ENCODE results near the gene GRM2. TPM values are rescaled to one million over a fixed set of nuclear protein-coding genes. Genes with fewer than 3 reads are reported as not detected.

Gene GRM2
- total RNA-seq, 4 donors from 2014 or later: 0.30 to 1.8 (median 0.48) TPM; not detected in 1

DNA sequence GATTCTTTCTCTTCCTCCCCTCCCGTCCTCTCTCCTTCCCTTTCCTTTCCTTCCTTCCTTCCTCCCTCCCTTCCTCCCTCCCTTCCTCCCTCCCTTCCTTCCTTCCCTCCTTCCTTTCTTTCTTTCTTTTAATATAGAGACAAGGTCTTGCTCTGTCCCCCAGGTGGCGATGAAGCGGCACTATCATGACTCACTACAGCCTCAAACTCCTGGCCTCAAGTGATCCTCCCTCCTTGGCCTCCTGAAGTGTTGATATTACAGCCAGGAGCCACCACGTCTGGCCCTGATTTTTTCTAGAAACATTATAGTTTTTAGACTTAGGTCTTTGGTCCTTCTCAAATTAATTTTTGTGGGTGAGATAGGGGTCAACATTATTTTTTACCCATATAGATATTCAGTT is 15.5 kb downstream of the GRM2 start:
- H3K36me3 ChIP-seq: no peaks in the 10 kb centered on the region
- no peaks in the 10 kb centered on the region for H3K9me3 ChIP-seq
- intact Hi-C loops (cut with DNase I; ENCODE audit: low total_unique reads): no loop called here
- no peak for TF ChIP-seq POLR2A (IDR thresholded peaks at IDR 0.05)
- TF ChIP-seq, protein P1, sequence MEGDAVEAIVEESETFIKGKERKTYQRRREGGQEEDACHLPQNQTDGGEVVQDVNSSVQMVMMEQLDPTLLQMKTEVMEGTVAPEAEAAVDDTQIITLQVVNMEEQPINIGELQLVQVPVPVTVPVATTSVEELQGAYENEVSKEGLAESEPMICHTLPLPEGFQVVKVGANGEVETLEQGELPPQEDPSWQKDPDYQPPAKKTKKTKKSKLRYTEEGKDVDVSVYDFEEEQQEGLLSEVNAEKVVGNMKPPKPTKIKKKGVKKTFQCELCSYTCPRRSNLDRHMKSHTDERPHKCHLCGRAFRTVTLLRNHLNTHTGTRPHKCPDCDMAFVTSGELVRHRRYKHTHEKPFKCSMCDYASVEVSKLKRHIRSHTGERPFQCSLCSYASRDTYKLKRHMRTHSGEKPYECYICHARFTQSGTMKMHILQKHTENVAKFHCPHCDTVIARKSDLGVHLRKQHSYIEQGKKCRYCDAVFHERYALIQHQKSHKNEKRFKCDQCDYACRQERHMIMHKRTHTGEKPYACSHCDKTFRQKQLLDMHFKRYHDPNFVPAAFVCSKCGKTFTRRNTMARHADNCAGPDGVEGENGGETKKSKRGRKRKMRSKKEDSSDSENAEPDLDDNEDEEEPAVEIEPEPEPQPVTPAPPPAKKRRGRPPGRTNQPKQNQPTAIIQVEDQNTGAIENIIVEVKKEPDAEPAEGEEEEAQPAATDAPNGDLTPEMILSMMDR (IDR thresholded peaks at IDR 0.05): no peak
- H3K4me1 ChIP-seq: no peaks in the 10 kb centered on the region
- no peak overlapping the region for H3K27ac ChIP-seq
- no peak overlapping the region for H3K4me3 ChIP-seq
- H3K27me3 ChIP-seq: no peaks in the 10 kb centered on the region
- no peak for DNase-seq

DNA sequence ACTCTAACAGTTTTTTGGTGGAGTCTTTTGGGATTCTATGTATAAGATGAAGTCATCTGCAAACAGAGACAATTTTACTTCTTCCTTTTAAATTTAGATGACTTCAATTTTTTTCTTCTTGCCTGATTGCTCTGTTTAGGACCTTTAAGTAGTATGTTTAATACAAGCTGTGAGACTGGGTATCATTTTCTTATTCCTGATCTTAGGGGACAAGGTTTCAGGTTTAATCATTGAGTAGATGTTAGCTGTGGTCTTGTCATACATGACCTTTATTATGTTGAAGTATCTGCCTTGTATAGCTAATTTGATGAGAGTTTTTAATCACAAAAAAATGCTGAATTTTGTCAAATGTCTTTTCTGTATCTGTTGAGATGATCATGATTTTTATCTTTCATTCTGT is 20.6 kb downstream of the GRM2 start:
- no peak for DNase-seq
- no peaks in the 10 kb centered on the region for H3K4me1 ChIP-seq
- no peak overlapping the region for H3K27ac ChIP-seq
- no peaks in the 10 kb centered on the region for H3K9me3 ChIP-seq
- no peaks in the 10 kb centered on the region for H3K36me3 ChIP-seq
- no peak overlapping the region for H3K4me3 ChIP-seq
- H3K27me3 ChIP-seq: no peaks in the 10 kb centered on the region
- intact Hi-C loops (cut with DNase I; ENCODE audit: low total_unique reads): no loop called here
- TF ChIP-seq, protein P1 (IDR thresholded peaks at IDR 0.05): no peak
- TF ChIP-seq POLR2A (IDR thresholded peaks at IDR 0.05): no peak

GRCh38 chr3:51729042-51729633 is 22.3 kb downstream of the GRM2 start:
- Histone ChIP-seq H3K9me3 (no peaks in the 10 kb centered on the region), H3K27me3 (no peaks in the 10 kb centered on the region), H3K4me1 (no peaks in the 10 kb centered on the region), H3K4me3 (no peak overlapping the region), H3K27ac (no peak overlapping the region), H3K36me3 (no peaks in the 10 kb centered on the region)
- intact Hi-C loops (cut with DNase I; ENCODE audit: low total_unique reads): no loop called here
- no peak for DNase-seq
- no peak for TF ChIP-seq POLR2A (IDR thresholded peaks at IDR 0.05)

- intact Hi-C loops (cut with DNase I; ENCODE audit: low total_unique reads): no loop called here
- DNase-seq: no peak
- Histone ChIP-seq H3K4me1 (no peaks in the 10 kb centered on the region), H3K27me3 (no peaks in the 10 kb centered on the region), H3K27ac (no peak overlapping the region), H3K36me3 (no peaks in the 10 kb centered on the region), H3K9me3 (no peaks in the 10 kb centered on the region), H3K4me3 (no peak overlapping the region)
- TF ChIP-seq POLR2A (IDR thresholded peaks at IDR 0.05): no peak
- TF ChIP-seq, protein P1 (IDR thresholded peaks at IDR 0.05): no peak
Measured at GRCh38 chr3:51733859-51734571, 27.1 kb downstream of the GRM2 start.

- no peak overlapping the region for H3K27ac ChIP-seq
- no peaks in the 10 kb centered on the region for H3K4me1 ChIP-seq
- intact Hi-C loops (cut with DNase I; ENCODE audit: low total_unique reads): no loop called here
- DNase-seq: no peak
- H3K9me3 ChIP-seq: no peaks in the 10 kb centered on the region
- TF ChIP-seq POLR2A (IDR thresholded peaks at IDR 0.05): no peak
- TF ChIP-seq, protein P1 (IDR thresholded peaks at IDR 0.05): no peak
- no peak overlapping the region for H3K4me3 ChIP-seq
- H3K36me3 ChIP-seq: no peaks in the 10 kb centered on the region
- H3K27me3 ChIP-seq: no peaks in the 10 kb centered on the region
Measured at GRCh38 chr3:51734572-51734907, 27.7 kb downstream of the GRM2 start.

Measured in uterus (tissue), 4 donors.